HCT116 (cell line): Measurements from ENCODE around the gene GPX1.

Experiments
- CTCF ChIP-seq, 3 experiments: fragments of 200-600 bp in 1 of 3; sonication (generic) in 1 of 3; IDR thresholded peaks in 2 of 3; conservative IDR thresholded peaks in 1 of 3; 2 replicates each; pipeline ENCODE4 v1.5.1; 2012 to 2017; ENCODE audit warnings: low read depth in 2 of 3, low read length in 2 of 3, antibody characterized with exemption in 1 of 3, borderline replicate concordance in 1 of 3, control low read depth in 1 of 3, mild to moderate bottlenecking in 1 of 3, mixed read lengths in 1 of 3, mixed run types in 1 of 3, moderate library complexity in 1 of 3; ENCODE audit not compliant: insufficient read depth in 1 of 3
- MAX ChIP-seq: IDR thresholded peaks from 2 replicates; pipeline ENCODE4 v1.6.1; 2012
- POLR2A ChIP-seq: IDR thresholded peaks from 2 replicates; pipeline ENCODE4 v1.7.0; 2011; ENCODE audit warnings: borderline replicate concordance; ENCODE audit not compliant: insufficient read depth, insufficient read length; ENCODE audit errors: extremely low read depth
- POLR2AphosphoS5 ChIP-seq: IDR thresholded peaks from 2 replicates; pipeline ENCODE4 v1.6.1; 2011; ENCODE audit warnings: mild to moderate bottlenecking, low read depth, low read length, moderate library complexity

- TF ChIP-seq CTCF (IDR thresholded peaks at IDR 0.05 in 2 of 3, conservative IDR thresholded peaks at IDR 0.05 in 1 of 3; ENCODE audit: borderline replicate concordance in 1 of 3, insufficient read depth in 1 of 3, low read depth in 2 of 3, low read length in 2 of 3) (no peak), POLR2AphosphoS5 (no peak), POLR2A (no peak), MAX (no peak)
Measured at GRCh38 chr3:49386056-49386756, 28.1 kb upstream of the GPX1 start.
